Spleen (tissue), 11 donors: ENCODE results near the gene IL26. TPM values are rescaled to one million over a fixed set of nuclear protein-coding genes. Genes with fewer than 3 reads are reported as not detected.

Experiments used
- DNase-seq: peaks from one replicate; pipeline ENCODE4 v3.0.0-alpha.2; 2020
- H3K27ac ChIP-seq, 8 donors: fragments of 200-600 bp; sonication (generic) in 7 of 8; 1 replicate in 4 of 8; 2 replicates in 4 of 8; pipeline versions ENCODE4 v1.5.0 to v1.8.0; 2016 to 2021; ENCODE audit warnings: inconsistent platforms in 4 of 8, mild to moderate bottlenecking in 4 of 8, moderate library complexity in 1 of 8
- H3K27me3 ChIP-seq, 7 donors: fragments of 200-600 bp; sonication (generic) in 6 of 7; replicated peaks in 1 of 7; 1 replicate in 4 of 7; 2 replicates in 3 of 7; pipeline versions ENCODE4 v1.5.0 to v1.8.0; 2016 to 2021; ENCODE audit warnings: inconsistent platforms in 3 of 7, mild to moderate bottlenecking in 1 of 7
- H3K36me3 ChIP-seq, 6 donors: fragments of 200-600 bp; sonication (generic) in 5 of 6; 1 replicate in 4 of 6; 2 replicates in 2 of 6; pipeline versions ENCODE4 v1.5.0 to v1.8.0; 2016 to 2021; ENCODE audit warnings: inconsistent platforms in 2 of 6
- H3K4me1 ChIP-seq, 6 donors: fragments of 200-600 bp; sonication (generic) in 5 of 6; 1 replicate in 3 of 6; 2 replicates in 3 of 6; pipeline versions ENCODE4 v1.5.0 to v1.8.0; 2016 to 2021; ENCODE audit warnings: inconsistent platforms in 3 of 6
- H3K4me3 ChIP-seq, 8 donors: fragments of 200-600 bp; sonication (generic) in 7 of 8; 1 replicate in 4 of 8; 2 replicates in 4 of 8; pipeline versions ENCODE4 v1.5.0 to v1.8.0; 2016 to 2021; ENCODE audit warnings: inconsistent platforms in 4 of 8, mild to moderate bottlenecking in 4 of 8, moderate library complexity in 2 of 8
- H3K9me3 ChIP-seq, 8 donors: fragments of 200-600 bp; sonication (generic) in 7 of 8; 1 replicate in 4 of 8; 2 replicates in 4 of 8; pipeline versions ENCODE4 v1.5.0 to v1.8.0; 2016 to 2021; ENCODE audit warnings: inconsistent platforms in 4 of 8
- CTCF ChIP-seq, 11 experiments: fragments of 200-600 bp in 7 of 11; fragments of 450-650 bp in 4 of 11; sonication (generic) in 4 of 11; IDR thresholded peaks in 8 of 11; conservative IDR thresholded peaks in 3 of 11; 1 replicate in 7 of 11; 2 replicates in 4 of 11; pipeline versions ENCODE4 v1.4.0 to v1.8.0; 2016 to 2021; ENCODE audit warnings: antibody characterized with exemption in 11 of 11, inconsistent platforms in 4 of 11, mild to moderate bottlenecking in 1 of 11
- POLR2A ChIP-seq, 3 donors: fragments of 450-650 bp; IDR thresholded peaks; one replicate each; pipeline ENCODE4 v1.5.1; 2017; ENCODE audit warnings: antibody characterized with exemption in 3 of 3, mild to moderate bottlenecking in 1 of 3
- POLR2AphosphoS5 ChIP-seq, 3 donors: sonication (generic); formaldehyde crosslinking; IDR thresholded peaks; one replicate each; pipeline ENCODE4 v1.5.1; 2017; ENCODE audit warnings: antibody characterized with exemption in 3 of 3
- WGBS, 5 donors: extraction: QIAGEN DNeasy Blood & Tissue Kit in 3 of 5; methylation state at CpG; one replicate each; pipeline versions ENCODE4 v1.1.5 to v1.1.7; 2013 to 2018; 5-methylcytosine and 5-hydroxymethylcytosine counted together
- intact Hi-C: fragments of 100-400 bp; cut with DNase I; formaldehyde crosslinking; loops from one replicate; pipeline ENCODE4 v1.15.0; 2023; ENCODE audit warnings: low total_unique reads
- polyA plus RNA-seq, 3 donors: library from polyadenylated mRNA; stranded (reverse); fragments of 200-250 nt; gene quantifications; one replicate each; pipeline ENCODE4 v1.2.1, GENCODE V29; 2013
- total RNA-seq, 7 donors: library from RNA; depleted of rRNA in 3 of 7; stranded (reverse); fragments of >200 nt in 3 of 7; fragmentation: NEBNext Ultra II Directional in 4 of 7; extraction: Animal tissue kit (Norgen Biotek cat#: 25700) in 4 of 7; gene quantifications; one replicate each; pipeline versions ENCODE4 v1.1.0 to v1.2.1, GENCODE V29; 2016 to 2021
- donor health status: healthy with polysubstance abuse.
- donor health status: DM: no; HTN: no; CAD: no; lungs with moderate emphysema.
- donor health status: DM: no; HTN: no; CAD: no.
- donor health status: Bipolar disorder and iron deficiency.
- donor health status: healthy.
- donor health status: DM: no; HTN: no; CAD: no.
- donor health status: DM: yes; HTN: yes; CAD: no.

Gene IL26
- total and polyA plus RNA-seq, 10 donors = 0.27 TPM; not detected in 9

- no peak for DNase-seq
Measured at GRCh38 chr12:68203460-68203875, 22.1 kb downstream of the IL26 start.

GRCh38 chr12:68200854-68201253 is 24.8 kb downstream of the IL26 start:
- Histone ChIP-seq H3K4me1 (peaks cover 0 to 6% (median 0%) of the 10 kb centered on the region in 6 donors), H3K27me3 (no peaks in the 10 kb centered on the region), H3K36me3 (no peaks in the 10 kb centered on the region), H3K4me3 (no peak overlapping the region), H3K27ac (no peak overlapping the region), H3K9me3 (no peaks in the 10 kb centered on the region)
- no peak for DNase-seq
- intact Hi-C loops = no loop called here
- WGBS, 5 donors = 44 to 71% (median 64%) methylated on average over 2 of the region's 2 CpGs
- TF ChIP-seq POLR2A (IDR thresholded peaks at IDR 0.05) (no peak), POLR2AphosphoS5 (IDR thresholded peaks at IDR 0.05) (no peak), CTCF (IDR thresholded peaks at IDR 0.05 in 8 of 11, conservative IDR thresholded peaks at IDR 0.05 in 3 of 11) (no peak)

More at GRCh38 chr12:68203460-68203875, 22.1 kb downstream of the IL26 start:
- Histone ChIP-seq H3K4me1 (peaks cover 0 to 6% (median 0%) of the 10 kb centered on the region in 6 donors), H3K27ac (no peak overlapping the region), H3K36me3 (no peaks in the 10 kb centered on the region), H3K27me3 (peaks cover 0 to 3% (median 0%) of the 10 kb centered on the region in 7 donors), H3K4me3 (no peak overlapping the region), H3K9me3 (no peaks in the 10 kb centered on the region)
- TF ChIP-seq POLR2AphosphoS5 (IDR thresholded peaks at IDR 0.05) (no peak), POLR2A (IDR thresholded peaks at IDR 0.05) (no peak), CTCF (IDR thresholded peaks at IDR 0.05 in 8 of 11, conservative IDR thresholded peaks at IDR 0.05 in 3 of 11) (no peak)
- intact Hi-C loops = no loop called here
- 40 to 62% (median 53%) methylated on average over 5 of the region's 5 CpGs for WGBS, 5 donors

GRCh38 chr12:68199127-68199526 is 26.5 kb downstream of the IL26 start:
- no peak for DNase-seq
- H3K27ac ChIP-seq = no peak overlapping the region
- no peaks in the 10 kb centered on the region for H3K36me3 ChIP-seq
- TF ChIP-seq POLR2A (IDR thresholded peaks at IDR 0.05) (no peak), POLR2AphosphoS5 (IDR thresholded peaks at IDR 0.05) (no peak), CTCF (IDR thresholded peaks at IDR 0.05 in 8 of 11, conservative IDR thresholded peaks at IDR 0.05 in 3 of 11) (no peak)
- peaks cover 0 to 6% (median 0%) of the 10 kb centered on the region in 6 donors for H3K4me1 ChIP-seq
- no peaks in the 10 kb centered on the region for H3K9me3 ChIP-seq
- intact Hi-C loops = no loop called here
- no peaks in the 10 kb centered on the region for H3K27me3 ChIP-seq
- WGBS, 5 donors = 89 to 100% (median 96%) methylated on average over 1 of the region's 1 CpG
- H3K4me3 ChIP-seq = no peak overlapping the region

- Histone ChIP-seq H3K4me3 (no peak overlapping the region), H3K36me3 (no peaks in the 10 kb centered on the region), H3K4me1 (peaks cover 0 to 6% (median 0%) of the 10 kb centered on the region in 6 donors), H3K27ac (no peak overlapping the region), H3K27me3 (no peaks in the 10 kb centered on the region), H3K9me3 (no peaks in the 10 kb centered on the region)
- intact Hi-C loops = no loop called here
- TF ChIP-seq POLR2A (IDR thresholded peaks at IDR 0.05) = no peak
- no peak for TF ChIP-seq POLR2AphosphoS5 (IDR thresholded peaks at IDR 0.05)
- no peak for TF ChIP-seq CTCF (IDR thresholded peaks at IDR 0.05 in 8 of 11, conservative IDR thresholded peaks at IDR 0.05 in 3 of 11)
- DNase-seq = no peak
- WGBS, 5 donors = 78 to 89% (median 83%) methylated on average over 12 of the region's 12 CpGs
Measured at GRCh38 chr12:68198507-68199086, 27.0 kb downstream of the IL26 start.
